LNCaP clone FGC (cell line): ENCODE data around the gene PATZ1.

Experiments
- DNase-seq: peaks from one replicate; pipeline ENCODE4 v3.0.0-alpha.2; 2011; ENCODE audit warnings: low read depth
- H3K4me3 ChIP-seq: 2 replicates; pipeline ENCODE4 v1.5.1; 2011; ENCODE audit warnings: mild to moderate bottlenecking, low read depth, low read length, control low read depth
- TF ChIP-seq, protein P1 (sequence below): IDR thresholded peaks from 2 replicates; pipeline ENCODE4 v1.5.1; 2012; ENCODE audit warnings: mild to moderate bottlenecking; ENCODE audit not compliant: control insufficient read depth, insufficient read depth; ENCODE audit errors: extremely low read depth

The PATZ1 gene

GRCh38 chr22:31347251-31348008 lies 1.3 kb upstream of the PATZ1 start:
- TF ChIP-seq, protein P1, sequence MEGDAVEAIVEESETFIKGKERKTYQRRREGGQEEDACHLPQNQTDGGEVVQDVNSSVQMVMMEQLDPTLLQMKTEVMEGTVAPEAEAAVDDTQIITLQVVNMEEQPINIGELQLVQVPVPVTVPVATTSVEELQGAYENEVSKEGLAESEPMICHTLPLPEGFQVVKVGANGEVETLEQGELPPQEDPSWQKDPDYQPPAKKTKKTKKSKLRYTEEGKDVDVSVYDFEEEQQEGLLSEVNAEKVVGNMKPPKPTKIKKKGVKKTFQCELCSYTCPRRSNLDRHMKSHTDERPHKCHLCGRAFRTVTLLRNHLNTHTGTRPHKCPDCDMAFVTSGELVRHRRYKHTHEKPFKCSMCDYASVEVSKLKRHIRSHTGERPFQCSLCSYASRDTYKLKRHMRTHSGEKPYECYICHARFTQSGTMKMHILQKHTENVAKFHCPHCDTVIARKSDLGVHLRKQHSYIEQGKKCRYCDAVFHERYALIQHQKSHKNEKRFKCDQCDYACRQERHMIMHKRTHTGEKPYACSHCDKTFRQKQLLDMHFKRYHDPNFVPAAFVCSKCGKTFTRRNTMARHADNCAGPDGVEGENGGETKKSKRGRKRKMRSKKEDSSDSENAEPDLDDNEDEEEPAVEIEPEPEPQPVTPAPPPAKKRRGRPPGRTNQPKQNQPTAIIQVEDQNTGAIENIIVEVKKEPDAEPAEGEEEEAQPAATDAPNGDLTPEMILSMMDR, result no peak
- H3K4me3 ChIP-seq, result peak overlapping the region; percentile 58
- DNase-seq, result peak; percentile 56

DNA sequence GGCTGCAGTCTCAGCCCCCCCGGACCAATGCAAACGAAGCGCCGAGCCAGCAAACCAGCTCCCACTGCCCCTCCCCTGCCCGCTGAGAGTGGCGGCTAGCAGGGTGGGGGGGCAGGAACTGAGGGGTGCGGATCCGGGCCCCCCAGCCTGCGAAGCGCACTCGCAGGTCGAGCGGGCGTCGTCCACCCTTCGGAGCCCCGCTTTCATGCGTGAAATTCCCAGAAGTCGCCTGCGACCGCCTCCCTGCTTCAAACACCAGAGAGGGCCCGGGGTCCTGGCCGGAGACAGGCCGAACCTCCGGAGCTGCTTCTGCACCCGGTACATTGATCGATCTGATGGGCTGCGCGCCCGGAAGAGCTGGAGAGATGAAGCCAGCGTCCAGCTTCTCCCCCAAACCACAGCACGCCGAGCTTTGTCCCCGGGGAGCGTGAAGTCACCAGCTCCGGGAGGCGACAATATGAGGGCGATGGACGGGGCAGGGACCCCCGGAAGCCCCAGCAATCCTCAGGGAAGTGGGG lies 646 bp upstream of the PATZ1 start:
- peak overlapping the region; percentile 58 for H3K4me3 ChIP-seq
- no peak for DNase-seq
- TF ChIP-seq, protein P1, result no peak

DNA sequence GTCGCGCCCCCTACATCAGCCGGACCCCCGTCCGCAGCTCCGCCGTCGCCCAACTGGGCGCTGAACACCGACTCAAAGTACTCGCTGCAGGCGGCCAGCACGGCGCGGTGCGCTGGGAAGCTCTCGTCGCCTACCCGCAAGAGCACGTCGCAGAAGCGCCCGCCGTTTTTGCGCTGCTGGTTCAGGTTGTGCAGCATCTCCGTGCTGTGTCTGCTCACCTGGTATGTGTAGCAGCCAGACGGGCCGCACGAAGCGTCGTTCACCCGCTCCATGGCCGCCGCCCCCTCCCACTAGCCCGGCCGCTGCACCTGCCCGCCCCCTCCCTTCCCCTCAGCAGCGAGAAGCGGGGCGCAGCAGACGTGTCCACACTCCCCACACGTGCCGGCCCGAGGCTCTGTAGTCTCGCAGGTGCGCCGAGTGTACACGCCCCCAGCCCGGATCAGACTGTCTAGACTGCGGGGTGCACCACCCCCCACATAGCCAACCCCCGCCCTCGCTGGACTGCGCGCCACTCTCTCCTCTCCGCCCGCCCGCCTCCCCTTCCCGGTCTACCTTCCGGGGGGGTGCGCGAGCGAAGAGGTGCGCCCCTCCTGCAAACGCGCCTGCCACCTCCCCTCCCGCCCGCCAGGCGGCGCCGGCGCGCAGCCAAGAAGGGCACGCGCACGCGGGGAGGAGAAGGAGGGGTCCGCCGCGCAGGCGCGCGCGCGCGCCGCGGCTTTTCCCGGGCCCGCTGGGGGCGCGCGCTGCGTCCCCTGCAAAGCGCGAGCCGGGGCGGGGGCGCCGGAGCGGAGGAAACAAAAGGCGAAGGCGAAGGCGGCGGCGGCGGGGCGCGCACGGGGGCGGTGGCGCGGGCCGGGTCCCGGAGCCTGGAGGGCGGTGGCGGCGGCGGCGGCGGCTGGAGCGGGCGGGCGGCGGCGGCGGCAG lies 553 bp downstream of the PATZ1 start:
- TF ChIP-seq, protein P1, result peak; percentile 86
- H3K4me3 ChIP-seq, result peak overlapping the region; percentile 59
- peak; percentile 46 for DNase-seq

- TF ChIP-seq, protein P1, result no peak
- H3K4me3 ChIP-seq, result peak overlapping the region; percentile 59
- DNase-seq, result no peak
Observed at GRCh38 chr22:31344578-31345330, 1.4 kb downstream of the PATZ1 start.

DNA sequence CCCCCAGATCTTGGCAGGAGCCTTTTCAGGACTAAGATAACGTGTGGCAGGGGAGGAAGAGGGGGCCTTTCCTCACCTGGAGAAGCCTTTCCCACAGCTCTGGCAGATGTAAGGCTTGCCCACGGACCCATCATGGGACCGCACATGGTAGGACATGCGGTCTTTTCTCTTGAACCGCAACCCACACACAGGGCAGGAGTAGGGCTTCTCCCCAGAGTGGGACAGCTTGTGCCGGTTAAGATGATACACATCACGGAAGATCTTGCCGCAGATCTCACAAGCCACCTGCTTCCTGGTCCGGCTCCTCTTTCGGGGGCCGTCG lies 1.9 kb downstream of the PATZ1 start:
- no peak for DNase-seq
- H3K4me3 ChIP-seq, result peak overlapping the region; percentile 59
- TF ChIP-seq, protein P1, result no peak
